PC-3 (cell line): ENCODE results near the gene AGPAT3.

Experiments
- EZH2 ChIP-seq: fragments of 300-600 bp; sonication (generic); IDR thresholded peaks from one replicate; pipeline ENCODE4 v1.6.1; 2017; ENCODE audit warnings: antibody characterized with exemption, mild to moderate bottlenecking, low read length; ENCODE audit not compliant: unreplicated experiment
- TF ChIP-seq, protein P1 (sequence below): fragments of 300-600 bp; sonication (generic); conservative IDR thresholded peaks from 2 replicates; pipeline ENCODE4 v1.5.1; 2017; ENCODE audit warnings: antibody characterized with exemption, low read depth, mild to moderate bottlenecking, low read length

DNA sequence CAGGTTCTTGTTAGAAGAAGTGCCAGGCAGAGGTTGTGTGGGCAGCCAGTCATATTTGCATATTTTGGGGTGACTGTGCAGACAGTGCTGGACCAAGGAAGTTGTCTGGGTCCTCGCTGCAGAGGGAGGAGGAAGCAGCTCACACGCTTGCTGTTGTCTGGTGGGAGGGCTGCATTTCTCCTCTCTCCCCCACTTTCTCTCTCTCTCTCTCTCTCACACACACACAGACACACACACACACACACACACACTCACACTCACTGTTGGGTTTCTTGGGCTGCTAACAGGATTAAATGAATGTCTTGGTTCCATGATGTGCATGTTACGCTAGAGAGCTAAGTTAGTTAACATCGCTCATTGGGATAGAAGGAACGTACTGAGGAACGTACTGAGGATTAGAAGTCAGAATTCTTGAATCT lies 72.9 kb downstream of the AGPAT3 start:
- TF ChIP-seq, protein P1, sequence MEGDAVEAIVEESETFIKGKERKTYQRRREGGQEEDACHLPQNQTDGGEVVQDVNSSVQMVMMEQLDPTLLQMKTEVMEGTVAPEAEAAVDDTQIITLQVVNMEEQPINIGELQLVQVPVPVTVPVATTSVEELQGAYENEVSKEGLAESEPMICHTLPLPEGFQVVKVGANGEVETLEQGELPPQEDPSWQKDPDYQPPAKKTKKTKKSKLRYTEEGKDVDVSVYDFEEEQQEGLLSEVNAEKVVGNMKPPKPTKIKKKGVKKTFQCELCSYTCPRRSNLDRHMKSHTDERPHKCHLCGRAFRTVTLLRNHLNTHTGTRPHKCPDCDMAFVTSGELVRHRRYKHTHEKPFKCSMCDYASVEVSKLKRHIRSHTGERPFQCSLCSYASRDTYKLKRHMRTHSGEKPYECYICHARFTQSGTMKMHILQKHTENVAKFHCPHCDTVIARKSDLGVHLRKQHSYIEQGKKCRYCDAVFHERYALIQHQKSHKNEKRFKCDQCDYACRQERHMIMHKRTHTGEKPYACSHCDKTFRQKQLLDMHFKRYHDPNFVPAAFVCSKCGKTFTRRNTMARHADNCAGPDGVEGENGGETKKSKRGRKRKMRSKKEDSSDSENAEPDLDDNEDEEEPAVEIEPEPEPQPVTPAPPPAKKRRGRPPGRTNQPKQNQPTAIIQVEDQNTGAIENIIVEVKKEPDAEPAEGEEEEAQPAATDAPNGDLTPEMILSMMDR = no peak
- TF ChIP-seq EZH2 = no peak
